HEK293T (cell line): Measurements from ENCODE around the gene PGS1.

Experiments used
- CTCF ChIA-PET: fragments of 350-600 bp; formaldehyde crosslinking; extraction: SDS; loops from one replicate; lab custom pipeline; 2021; ENCODE audit warnings: antibody characterized with exemption, inconsistent platforms; lab: Yijun Ruan, JAX
- POLR2A ChIA-PET: fragments of 350-600 bp; formaldehyde crosslinking; extraction: SDS; loops from one replicate; lab custom pipeline; 2020; ENCODE audit warnings: antibody characterized with exemption, inconsistent platforms; lab: Yijun Ruan, JAX
- DNase-seq: peaks from one replicate; pipeline ENCODE4 v3.0.0; 2012; ENCODE audit warnings: mixed read lengths; ENCODE audit errors: extremely low spot score
- ARNT ChIP-seq: fragments of 450-650 bp; IDR thresholded peaks from 2 replicates; pipeline ENCODE4 v1.6.1; 2017; ENCODE audit warnings: mild to moderate bottlenecking
- BHLHE40 ChIP-seq: fragments of 450-650 bp; IDR thresholded peaks from 2 replicates; pipeline ENCODE4 v1.6.1; 2016; ENCODE audit warnings: mild to moderate bottlenecking, moderate library complexity, borderline replicate concordance
- CTBP1 ChIP-seq: fragments of 450-650 bp; IDR thresholded peaks from 2 replicates; pipeline ENCODE4 v1.6.1; 2016; ENCODE audit warnings: borderline replicate concordance
- ELF4 ChIP-seq: fragments of 450-650 bp; IDR thresholded peaks from 2 replicates; pipeline ENCODE4 v1.6.1; 2017; ENCODE audit warnings: antibody characterized with exemption
- FOXA1 ChIP-seq: fragments of 450-650 bp; IDR thresholded peaks from 2 replicates; pipeline ENCODE4 v1.6.1; 2016; ENCODE audit warnings: mild to moderate bottlenecking
- FOXK2 ChIP-seq: fragments of 450-650 bp; IDR thresholded peaks from 2 replicates; pipeline ENCODE4 v1.6.1; 2016; ENCODE audit warnings: mild to moderate bottlenecking
- FOXM1 ChIP-seq: fragments of 450-650 bp; IDR thresholded peaks from 2 replicates; pipeline ENCODE4 v1.6.1; 2017; ENCODE audit warnings: mild to moderate bottlenecking, borderline replicate concordance
- HDGF ChIP-seq: fragments of 450-650 bp; IDR thresholded peaks from 2 replicates; pipeline ENCODE4 v1.6.1; 2017; ENCODE audit warnings: antibody characterized with exemption, borderline replicate concordance
- L3MBTL2 ChIP-seq: fragments of 450-650 bp; conservative IDR thresholded peaks from 2 replicates; pipeline ENCODE4 v1.6.1; 2016; ENCODE audit warnings: mild to moderate bottlenecking
- LEF1 ChIP-seq: fragments of 450-650 bp; IDR thresholded peaks from 2 replicates; pipeline ENCODE4 v1.6.1; 2017; ENCODE audit warnings: mild to moderate bottlenecking, borderline replicate concordance
- NFRKB ChIP-seq: fragments of 450-650 bp; IDR thresholded peaks from 2 replicates; pipeline ENCODE4 v1.6.1; 2016; ENCODE audit warnings: mild to moderate bottlenecking, moderate library complexity
- PKNOX1 ChIP-seq: fragments of 450-650 bp; IDR thresholded peaks from 2 replicates; pipeline ENCODE4 v1.6.1; 2016
- SP1 ChIP-seq: fragments of 450-650 bp; IDR thresholded peaks from 2 replicates; pipeline ENCODE4 v1.6.1; 2017
- SUZ12 ChIP-seq: fragments of 450-650 bp; IDR thresholded peaks from 2 replicates; pipeline ENCODE4 v1.6.1; 2016; ENCODE audit warnings: mild to moderate bottlenecking
- TARDBP ChIP-seq: fragments of 450-650 bp; IDR thresholded peaks from 2 replicates; pipeline ENCODE4 v1.6.1; 2016
- ZNF384 ChIP-seq: fragments of 450-650 bp; IDR thresholded peaks from 2 replicates; pipeline ENCODE4 v1.6.1; 2016

The PGS1 gene

GRCh38 chr17:78415821-78416711 is 37.6 kb downstream of the PGS1 start:
- no peak for TF ChIP-seq ELF4
- TF ChIP-seq LEF1: no peak
- TF ChIP-seq SP1: no peak
- no peak for TF ChIP-seq SUZ12
- TF ChIP-seq BHLHE40: no peak
- no peak for TF ChIP-seq PKNOX1
- TF ChIP-seq NFRKB: no peak
- TF ChIP-seq ARNT: no peak
- ChIA-PET POLR2A (no interaction called here), CTCF (no interaction called here)
- no peak for DNase-seq

GRCh38 chr17:78416791-78417530 is 38.5 kb downstream of the PGS1 start:
- POLR2A ChIA-PET: no interaction called here
- no peak for DNase-seq
- CTCF ChIA-PET: no interaction called here
- TF ChIP-seq HDGF (no peak), CTBP1 (no peak), ELF4 (no peak), LEF1 (no peak), ARNT (no peak), FOXM1 (no peak), FOXK2 (no peak), PKNOX1 (no peak)

- no peak for DNase-seq
- no peak for TF ChIP-seq FOXA1
- TF ChIP-seq ARNT: no peak
- TF ChIP-seq PKNOX1: no peak
- TF ChIP-seq HDGF: no peak
- no peak for TF ChIP-seq SP1
- ChIA-PET CTCF (interaction anchor here (0.7 kb wide), 1 partner anchor 57 kb away, joined by 3 read pairs; no protein-coding TSS in a partner anchor), POLR2A (no interaction called here)
Observed at GRCh38 chr17:78417531-78417909, 39.1 kb downstream of the PGS1 start.

GRCh38 chr17:78418326-78419026 is 40.0 kb downstream of the PGS1 start:
- ChIA-PET CTCF (interaction anchor here (0.6 to 0.7 kb wide), 4 partner anchors 10 to 1781 kb away, joined by 3 to 4 read pairs (median 3); no protein-coding TSS in a partner anchor), POLR2A (no interaction called here)
- TF ChIP-seq L3MBTL2 (no peak), TARDBP (no peak), HDGF (no peak), FOXK2 (no peak), SP1 (no peak), LEF1 (no peak), ARNT (no peak), CTBP1 (no peak), NFRKB (no peak), PKNOX1 (no peak), FOXM1 (no peak), FOXA1 (no peak), BHLHE40 (no peak), SUZ12 (no peak), ELF4 (no peak), ZNF384 (no peak)
- DNase-seq: no peak

GRCh38 chr17:78419970-78420815 is 41.7 kb downstream of the PGS1 start:
- ChIA-PET POLR2A (interaction anchor here (1.1 kb wide), 1 partner anchor 166 kb away, joined by 3 read pairs; no protein-coding TSS in a partner anchor), CTCF (interaction anchor here (0.8 kb wide), 1 partner anchor 26 kb away, joined by 3 read pairs; no protein-coding TSS in a partner anchor)
- TF ChIP-seq ZNF384: no peak
- no peak for TF ChIP-seq ELF4
- no peak for TF ChIP-seq HDGF
- TF ChIP-seq FOXM1: no peak
- no peak for TF ChIP-seq L3MBTL2
- TF ChIP-seq LEF1: no peak
- no peak for TF ChIP-seq BHLHE40
- no peak for TF ChIP-seq SUZ12
- no peak for TF ChIP-seq FOXA1
- DNase-seq: no peak
